ENCODE data around the gene UMODL1. TPM values are rescaled to one million over a fixed set of nuclear protein-coding genes. Genes with fewer than 3 reads are reported as not detected.
"Not testable (repeated sequence)": the region's sequence is repeated elsewhere in the genome, so short reads cannot be mapped to it uniquely, and the experiment has no call there.

UMODL1 gene
- total RNA-seq, 5 donors from 2014 or later (not counting 1 experiment from before 2014, with no cell fraction given), result 0.16 to 0.99 (median 0.82) TPM

- H3K9me3 Mint-ChIP-seq, result no peaks in the 10 kb centered on the region
- peaks cover 0 to 5% of the 10 kb centered on the region in 2 donors for H3K27me3 Mint-ChIP-seq
- H3K9me3 ChIP-seq, result no peaks in the 10 kb centered on the region
- H3K4me3 Mint-ChIP-seq, result no peak overlapping the region
- no peaks in the 10 kb centered on the region for H3K36me3 ChIP-seq (ENCODE audit: control insufficient read depth in 2 of 2, extremely low read depth in 1 of 2, insufficient read depth in 1 of 2, low read length in 1 of 2)
- H3K4me1 ChIP-seq (ENCODE audit: control insufficient read depth in 1 of 2, extremely low read depth in 1 of 2, insufficient read depth in 2 of 2, low read length in 2 of 2), result peaks cover 0 to 6% of the 10 kb centered on the region in 2 experiments
- ATAC-seq (replicated peaks in 1 of 4), result no peak
- ChIA-PET POLR2A (no interaction called here), CTCF (no interaction called here)
- no peaks in the 10 kb centered on the region for H3K36me3 Mint-ChIP-seq
- peaks cover 0 to 5% (median 4%) of the 10 kb centered on the region in 3 donors for H3K4me1 Mint-ChIP-seq
- peaks cover 0 to 45% of the 10 kb centered on the region in 2 experiments for H3K27me3 ChIP-seq (replicated peaks in 1 of 2; ENCODE audit: control insufficient read depth in 2 of 2, extremely low read depth in 1 of 2, insufficient read depth in 2 of 2, low read length in 1 of 2)
- H3K4me3 ChIP-seq (ENCODE audit: control insufficient read depth in 1 of 2, extremely low read depth in 1 of 2, low read length in 1 of 2), result no peak overlapping the region
- no peak for DNase-seq
- no peak overlapping the region for H3K27ac ChIP-seq (ENCODE audit: low read length)
- 90% methylated on average over 35 of the region's 35 CpGs for WGBS (ENCODE audit: insufficient coverage)
- no peak overlapping the region for H3K27ac Mint-ChIP-seq
These were observed 4.8 kb downstream of the UMODL1 start for GRCh38 chr21:42075686-42076471.

DNA sequence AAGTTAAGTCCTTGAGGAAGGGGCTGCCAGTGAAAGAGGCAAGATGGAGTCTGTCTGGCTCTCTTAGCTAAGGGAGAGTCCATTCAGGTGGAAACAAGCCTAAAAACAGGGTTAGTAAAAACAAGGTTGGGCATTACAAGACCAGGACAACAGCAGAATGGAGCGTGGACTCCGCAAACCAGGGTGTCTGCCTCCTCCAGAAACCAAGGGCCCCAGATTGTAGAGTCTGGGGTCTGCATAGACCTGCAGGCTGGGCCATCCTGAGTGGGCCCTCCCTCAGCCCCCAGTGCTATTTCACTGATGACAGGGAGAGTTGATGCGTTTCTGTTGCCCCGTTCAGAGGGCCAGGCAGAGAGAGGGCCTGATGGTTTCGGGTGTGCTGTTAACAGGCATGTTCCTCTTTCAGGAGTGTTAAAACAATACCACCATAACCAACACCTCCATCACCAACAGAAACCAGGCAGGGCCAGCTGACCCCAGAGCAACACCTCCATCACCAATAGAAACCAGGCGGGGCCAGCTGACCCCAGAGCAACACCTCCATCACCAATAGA lies 6.6 kb downstream of the UMODL1 start:
- H3K36me3 Mint-ChIP-seq; ATAC-seq (replicated peaks in 1 of 4); H3K36me3 ChIP-seq (ENCODE audit: control insufficient read depth in 2 of 2, extremely low read depth in 1 of 2, insufficient read depth in 1 of 2, low read length in 1 of 2); H3K27me3 Mint-ChIP-seq; H3K27ac Mint-ChIP-seq; POLR2A ChIA-PET; H3K4me1 Mint-ChIP-seq; H3K4me3 Mint-ChIP-seq; H3K4me1 ChIP-seq (ENCODE audit: control insufficient read depth in 1 of 2, extremely low read depth in 1 of 2, insufficient read depth in 2 of 2, low read length in 2 of 2); DNase-seq; H3K4me3 ChIP-seq (ENCODE audit: control insufficient read depth in 1 of 2, extremely low read depth in 1 of 2, low read length in 1 of 2); H3K9me3 ChIP-seq; H3K9me3 Mint-ChIP-seq; H3K27ac ChIP-seq (ENCODE audit: low read length): not testable (repeated sequence)
- H3K27me3 ChIP-seq (replicated peaks in 1 of 2; ENCODE audit: control insufficient read depth in 2 of 2, extremely low read depth in 1 of 2, insufficient read depth in 2 of 2, low read length in 1 of 2), result peaks cover 0 to 38% of the 10 kb centered on the region in 2 experiments
- CTCF ChIA-PET, result interaction anchor here in 1 of 2 donors (0.6 kb wide), 1 partner anchor 577 kb away, joined by 3 read pairs; no protein-coding TSS in a partner anchor
- WGBS (ENCODE audit: insufficient coverage), result 93% methylated on average over 4 of the region's 6 CpGs

DNA sequence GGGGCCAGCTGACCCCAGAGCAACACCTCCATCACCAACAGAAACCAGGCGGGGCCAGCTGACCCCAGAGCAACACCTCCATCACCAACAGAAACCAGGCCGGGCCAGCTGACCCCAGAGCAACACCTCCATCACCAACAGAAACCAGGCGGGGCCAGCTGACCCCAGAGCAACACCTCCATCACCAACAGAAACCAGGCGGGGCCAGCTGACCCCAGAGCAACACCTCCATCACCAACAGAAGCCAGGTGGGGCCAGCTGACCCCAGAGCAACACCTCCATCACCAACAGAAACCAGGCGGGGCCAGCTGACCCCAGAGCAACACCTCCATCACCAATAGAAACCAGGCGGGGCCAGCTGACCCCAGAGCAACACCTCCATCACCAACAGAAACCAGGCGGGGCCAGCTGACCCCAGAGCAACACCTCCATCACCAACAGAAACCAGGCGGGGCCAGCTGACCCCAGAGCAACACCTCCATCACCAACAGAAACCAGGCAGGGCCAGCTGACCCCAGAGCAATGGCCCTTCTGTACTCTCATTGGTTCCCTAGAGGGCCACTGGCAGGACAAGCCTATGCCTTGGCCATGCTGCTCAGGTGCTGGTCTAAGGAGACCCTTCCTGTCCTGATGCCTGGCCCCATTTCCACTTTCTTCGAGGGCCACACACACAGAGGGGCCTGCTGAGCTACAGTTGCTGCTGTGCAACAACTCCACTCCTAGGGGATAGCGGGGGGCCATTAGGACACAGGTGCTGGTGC lies 7.3 kb downstream of the UMODL1 start:
- H3K4me3 Mint-ChIP-seq; H3K4me1 ChIP-seq (ENCODE audit: control insufficient read depth in 1 of 2, extremely low read depth in 1 of 2, insufficient read depth in 2 of 2, low read length in 2 of 2); ATAC-seq (replicated peaks in 1 of 4); H3K27ac Mint-ChIP-seq; CTCF ChIA-PET; H3K9me3 ChIP-seq; H3K4me3 ChIP-seq (ENCODE audit: control insufficient read depth in 1 of 2, extremely low read depth in 1 of 2, low read length in 1 of 2); H3K36me3 Mint-ChIP-seq; H3K9me3 Mint-ChIP-seq; H3K27me3 Mint-ChIP-seq; POLR2A ChIA-PET; H3K4me1 Mint-ChIP-seq; DNase-seq; H3K27ac ChIP-seq (ENCODE audit: low read length); H3K36me3 ChIP-seq (ENCODE audit: control insufficient read depth in 2 of 2, extremely low read depth in 1 of 2, insufficient read depth in 1 of 2, low read length in 1 of 2): not testable (repeated sequence)
- 100% methylated on average over 1 of the region's 10 CpGs for WGBS (ENCODE audit: insufficient coverage)
- peaks cover 0 to 37% of the 10 kb centered on the region in 2 experiments for H3K27me3 ChIP-seq (replicated peaks in 1 of 2; ENCODE audit: control insufficient read depth in 2 of 2, extremely low read depth in 1 of 2, insufficient read depth in 2 of 2, low read length in 1 of 2)

GRCh38 chr21:42079008-42079938 lies 8.2 kb downstream of the UMODL1 start:
- H3K27ac Mint-ChIP-seq, result no peak overlapping the region
- no peaks in the 10 kb centered on the region for H3K4me1 ChIP-seq (ENCODE audit: control insufficient read depth in 1 of 2, extremely low read depth in 1 of 2, insufficient read depth in 2 of 2, low read length in 2 of 2)
- ATAC-seq (replicated peaks in 1 of 4) (no peak), DNase-seq (no peak)
- H3K4me1 Mint-ChIP-seq, result peaks cover 0 to 2% (median 0%) of the 10 kb centered on the region in 3 donors
- H3K4me3 Mint-ChIP-seq, result no peak overlapping the region
- WGBS (ENCODE audit: insufficient coverage), result 79% methylated on average over 8 of the region's 13 CpGs
- H3K36me3 Mint-ChIP-seq, result no peaks in the 10 kb centered on the region
- no peaks in the 10 kb centered on the region for H3K9me3 ChIP-seq
- ChIA-PET POLR2A (no interaction called here), CTCF (interaction anchor here in 1 of 2 donors (0.6 kb wide), 1 partner anchor 33 kb away, joined by 6 read pairs; no protein-coding TSS in a partner anchor)
- peaks cover 0 to 37% of the 10 kb centered on the region in 2 experiments for H3K27me3 ChIP-seq (replicated peaks in 1 of 2; ENCODE audit: control insufficient read depth in 2 of 2, extremely low read depth in 1 of 2, insufficient read depth in 2 of 2, low read length in 1 of 2)
- H3K27me3 Mint-ChIP-seq, result peaks cover 0 to 2% of the 10 kb centered on the region in 2 donors
- no peak overlapping the region for H3K27ac ChIP-seq (ENCODE audit: low read length)
- no peaks in the 10 kb centered on the region for H3K36me3 ChIP-seq (ENCODE audit: control insufficient read depth in 2 of 2, extremely low read depth in 1 of 2, insufficient read depth in 1 of 2, low read length in 1 of 2)
- H3K4me3 ChIP-seq (ENCODE audit: control insufficient read depth in 1 of 2, extremely low read depth in 1 of 2, low read length in 1 of 2), result no peak overlapping the region
- H3K9me3 Mint-ChIP-seq, result no peaks in the 10 kb centered on the region

DNA sequence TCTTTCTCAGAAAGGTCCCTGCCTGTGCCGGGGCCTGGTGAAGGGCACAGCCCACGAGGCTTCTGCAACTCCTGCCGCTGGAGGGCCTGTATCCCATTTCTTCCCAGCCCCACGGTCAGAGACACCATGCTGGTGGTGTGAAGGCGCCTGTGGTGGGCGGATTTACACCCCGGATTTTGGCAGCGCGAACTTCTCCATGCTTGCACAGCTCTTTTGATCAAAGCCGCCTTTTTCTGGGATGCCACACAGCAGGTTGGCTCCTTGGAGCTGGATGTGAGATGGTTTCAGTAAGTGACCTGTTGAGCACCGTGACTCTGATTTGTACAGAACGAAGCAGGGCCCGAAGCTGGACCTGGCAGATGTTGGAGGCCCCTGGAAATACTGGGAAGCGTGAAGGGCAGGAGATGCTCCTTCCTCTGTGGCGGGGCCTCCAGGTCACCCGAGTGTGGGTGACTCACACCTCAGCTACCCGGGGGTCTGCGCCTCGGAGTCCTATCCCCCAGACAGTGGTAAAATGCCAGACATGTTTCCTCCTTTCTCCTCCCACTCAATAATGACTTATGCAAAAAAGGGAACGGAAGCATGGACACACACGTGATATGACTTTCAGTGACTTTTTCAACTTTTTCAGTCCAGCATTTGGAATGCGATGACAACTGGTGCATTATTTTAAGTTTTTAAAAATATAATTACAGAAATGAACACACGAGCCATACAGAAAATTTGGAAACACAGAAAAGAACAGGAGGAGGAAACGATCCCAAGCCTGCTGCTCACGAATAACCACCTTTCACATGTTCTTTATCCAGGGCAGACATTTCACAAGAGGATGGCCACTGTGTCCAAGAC lies 9.0 kb downstream of the UMODL1 start:
- peaks cover 0 to 37% of the 10 kb centered on the region in 2 experiments for H3K27me3 ChIP-seq (replicated peaks in 1 of 2; ENCODE audit: control insufficient read depth in 2 of 2, extremely low read depth in 1 of 2, insufficient read depth in 2 of 2, low read length in 1 of 2)
- CTCF ChIA-PET, result interaction anchor here in 1 of 2 donors (0.6 kb wide), 1 partner anchor 32 kb away, joined by 6 read pairs; no protein-coding TSS in a partner anchor
- H3K4me1 ChIP-seq (ENCODE audit: control insufficient read depth in 1 of 2, extremely low read depth in 1 of 2, insufficient read depth in 2 of 2, low read length in 2 of 2), result no peaks in the 10 kb centered on the region
- DNase-seq (no peak), ATAC-seq (replicated peaks in 1 of 4) (no peak)
- Mint-ChIP-seq H3K27me3 (peaks cover 0 to 2% of the 10 kb centered on the region in 2 donors), H3K9me3 (no peaks in the 10 kb centered on the region), H3K27ac (no peak overlapping the region), H3K36me3 (no peaks in the 10 kb centered on the region), H3K4me3 (no peak overlapping the region), H3K4me1 (peaks cover 0 to 2% (median 0%) of the 10 kb centered on the region in 3 donors)
- 87% methylated on average over 17 of the region's 25 CpGs for WGBS (ENCODE audit: insufficient coverage)
- POLR2A ChIA-PET, result no interaction called here
- H3K36me3 ChIP-seq (ENCODE audit: control insufficient read depth in 2 of 2, extremely low read depth in 1 of 2, insufficient read depth in 1 of 2, low read length in 1 of 2), result no peaks in the 10 kb centered on the region
- no peak overlapping the region for H3K27ac ChIP-seq (ENCODE audit: low read length)
- no peak overlapping the region for H3K4me3 ChIP-seq (ENCODE audit: control insufficient read depth in 1 of 2, extremely low read depth in 1 of 2, low read length in 1 of 2)
- no peaks in the 10 kb centered on the region for H3K9me3 ChIP-seq

All from T-cell (primary cell).